NT2/D1 (cell line): ENCODE data around the gene IL36B.
A peak's percentile ranks its signal among the peaks of the same experiment; 100 is the strongest.

ENCODE experiments used
- DNase-seq: peaks from one replicate; pipeline ENCODE4 v3.0.0-alpha.2; 2011; ENCODE audit warnings: low read depth, low spot score
- H3K27me3 ChIP-seq: 2 replicates; pipeline ENCODE4 v1.6.0; 2011; ENCODE audit warnings: mild to moderate bottlenecking; ENCODE audit not compliant: insufficient read length, insufficient read depth
- H3K36me3 ChIP-seq: 2 replicates; pipeline ENCODE4 v1.6.1; 2011; ENCODE audit warnings: mild to moderate bottlenecking, low read length, mixed read lengths; ENCODE audit not compliant: insufficient read depth, insufficient read length
- H3K4me1 ChIP-seq: 2 replicates; pipeline ENCODE4 v1.5.1; 2011; ENCODE audit not compliant: insufficient read depth, insufficient read length
- H3K4me3 ChIP-seq: 2 replicates; pipeline ENCODE4 v1.5.1; 2011; ENCODE audit warnings: low read depth; ENCODE audit not compliant: insufficient read length
- H3K9ac ChIP-seq: 2 replicates; pipeline ENCODE4 v1.6.0; 2011; ENCODE audit warnings: low read depth; ENCODE audit not compliant: insufficient read length
- H3K9me3 ChIP-seq: 2 replicates; pipeline ENCODE4 v1.5.1; 2011; ENCODE audit warnings: mild to moderate bottlenecking, low read length; ENCODE audit not compliant: insufficient read depth
- SUZ12 ChIP-seq: IDR thresholded peaks from 2 replicates; pipeline ENCODE4 v1.6.1; 2011; ENCODE audit not compliant: insufficient read length, insufficient read depth; ENCODE audit errors: extremely low read depth
- YY1 ChIP-seq: IDR thresholded peaks from 2 replicates; pipeline ENCODE4 v1.6.1; 2011; ENCODE audit not compliant: insufficient read length, insufficient read depth
- ZNF274 ChIP-seq: IDR thresholded peaks from 2 replicates; pipeline ENCODE4 v1.6.1; 2011; ENCODE audit warnings: mild to moderate bottlenecking, low read depth, low read length

Gene IL36B

DNA sequence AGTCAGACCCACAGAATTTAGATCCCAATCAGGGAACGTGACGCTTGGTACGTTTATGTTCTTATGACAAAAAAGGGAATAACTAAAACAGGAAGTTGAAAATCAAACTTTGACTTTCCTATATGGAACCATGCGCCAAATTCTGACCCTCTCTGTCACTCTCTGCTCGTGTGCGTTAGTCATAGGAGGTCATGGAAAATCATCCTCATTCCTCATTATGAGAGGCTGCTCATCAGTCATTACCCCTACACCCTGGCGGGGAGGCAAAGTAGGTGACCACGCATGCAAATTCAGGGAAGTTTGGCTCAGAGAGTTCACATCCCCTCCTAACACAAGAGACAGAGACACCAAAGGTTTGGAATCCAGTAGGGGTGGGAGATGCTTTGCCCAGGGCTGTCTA is 30.6 kb upstream of the IL36B start:
- no peak overlapping the region for H3K4me3 ChIP-seq
- no peaks in the 10 kb centered on the region for H3K27me3 ChIP-seq
- no peaks in the 10 kb centered on the region for H3K4me1 ChIP-seq
- DNase-seq = no peak
- H3K9me3 ChIP-seq = no peaks in the 10 kb centered on the region
- no peaks in the 10 kb centered on the region for H3K36me3 ChIP-seq
- no peak overlapping the region for H3K9ac ChIP-seq
- TF ChIP-seq YY1 = no peak
- TF ChIP-seq ZNF274 = no peak
- no peak for TF ChIP-seq SUZ12

DNA sequence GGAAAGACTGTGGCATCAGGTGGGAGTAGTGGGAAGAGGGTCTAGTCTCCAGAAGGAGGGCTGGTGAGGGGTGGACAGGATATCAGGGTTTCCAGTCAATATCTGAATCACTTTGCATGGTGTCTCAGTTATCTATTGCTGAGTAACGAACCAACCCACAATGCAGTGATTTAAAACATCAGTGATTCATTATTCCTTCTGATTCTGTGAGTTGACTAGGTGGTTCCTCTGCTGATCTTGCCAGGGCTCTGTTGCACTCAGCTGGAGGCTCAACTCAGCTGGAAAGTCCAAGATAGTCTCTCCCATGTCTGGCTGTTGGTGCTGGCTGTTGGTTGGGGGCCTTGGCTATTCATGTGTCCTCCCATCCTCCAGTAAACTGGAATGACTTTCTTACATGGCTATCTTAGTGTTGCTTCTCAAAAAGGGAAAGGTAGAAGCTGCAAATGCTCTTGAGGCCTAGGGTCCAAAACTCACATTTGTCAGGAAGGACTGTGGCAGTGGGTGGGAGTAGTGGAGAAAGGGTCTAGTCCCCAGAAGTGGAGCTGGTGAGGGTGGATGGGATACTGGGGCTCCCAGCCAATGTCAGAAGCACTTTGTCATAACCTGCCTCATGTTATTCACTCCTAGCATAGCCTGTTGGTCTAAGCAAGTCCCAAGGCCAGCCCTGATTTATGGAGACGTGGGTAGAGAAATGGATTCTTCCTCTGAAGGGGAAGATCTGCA is 29.0 kb upstream of the IL36B start:
- no peaks in the 10 kb centered on the region for H3K9me3 ChIP-seq
- H3K4me1 ChIP-seq = no peaks in the 10 kb centered on the region
- H3K4me3 ChIP-seq = no peak overlapping the region
- TF ChIP-seq YY1 (no peak), ZNF274 (no peak), SUZ12 (no peak)
- H3K9ac ChIP-seq = no peak overlapping the region
- H3K36me3 ChIP-seq = no peaks in the 10 kb centered on the region
- no peak for DNase-seq
- H3K27me3 ChIP-seq = no peaks in the 10 kb centered on the region

DNA sequence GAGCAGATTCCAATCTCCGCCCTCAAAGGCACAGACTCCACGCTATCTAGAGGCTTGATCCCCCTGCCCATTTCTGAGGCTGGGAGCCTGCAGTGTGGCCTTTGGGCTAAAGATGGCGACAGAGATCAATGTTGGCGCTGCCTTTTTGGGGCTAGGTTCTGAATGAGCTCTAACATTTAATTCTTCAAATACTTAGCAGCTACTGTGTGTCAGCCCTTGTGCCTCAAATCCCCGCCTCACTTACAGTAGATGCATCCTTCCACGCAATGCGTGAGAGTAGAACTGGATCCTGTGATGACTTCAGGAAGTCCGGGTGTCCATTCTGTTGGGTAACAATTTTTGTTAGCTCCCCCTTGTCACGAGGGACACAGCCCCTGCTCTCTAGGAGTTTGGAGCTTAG is 27.5 kb upstream of the IL36B start:
- H3K36me3 ChIP-seq = no peaks in the 10 kb centered on the region
- no peak overlapping the region for H3K4me3 ChIP-seq
- no peaks in the 10 kb centered on the region for H3K27me3 ChIP-seq
- H3K9me3 ChIP-seq = no peaks in the 10 kb centered on the region
- H3K9ac ChIP-seq = no peak overlapping the region
- no peaks in the 10 kb centered on the region for H3K4me1 ChIP-seq
- TF ChIP-seq SUZ12 (no peak), YY1 (no peak), ZNF274 (no peak)
- peak; percentile 28 for DNase-seq

DNA sequence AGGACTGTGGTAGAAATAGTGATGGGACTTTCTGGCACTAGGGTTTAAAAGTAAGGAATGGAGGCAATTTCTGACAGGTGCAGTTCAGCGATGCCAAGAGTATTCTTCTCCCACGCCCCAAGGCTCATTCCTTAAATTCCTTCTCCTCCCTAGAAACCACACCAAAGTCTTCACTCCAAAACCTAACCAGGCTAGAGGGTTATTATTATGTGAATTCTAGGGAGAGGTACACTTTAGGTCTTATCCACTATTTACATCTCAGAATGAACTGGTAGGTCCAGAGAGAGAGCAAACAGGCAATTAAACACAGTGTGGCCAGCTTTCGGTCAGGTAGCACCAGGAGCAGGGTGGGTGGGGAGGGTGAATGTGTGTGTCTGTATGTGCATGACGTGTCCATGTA is 26.5 kb upstream of the IL36B start:
- no peak for TF ChIP-seq SUZ12
- no peak for TF ChIP-seq YY1
- TF ChIP-seq ZNF274 = no peak
- H3K9ac ChIP-seq = no peak overlapping the region
- no peaks in the 10 kb centered on the region for H3K9me3 ChIP-seq
- H3K4me3 ChIP-seq = no peak overlapping the region
- H3K27me3 ChIP-seq = peaks cover 2% of the 10 kb centered on the region
- no peaks in the 10 kb centered on the region for H3K36me3 ChIP-seq
- no peaks in the 10 kb centered on the region for H3K4me1 ChIP-seq
- no peak for DNase-seq

DNA sequence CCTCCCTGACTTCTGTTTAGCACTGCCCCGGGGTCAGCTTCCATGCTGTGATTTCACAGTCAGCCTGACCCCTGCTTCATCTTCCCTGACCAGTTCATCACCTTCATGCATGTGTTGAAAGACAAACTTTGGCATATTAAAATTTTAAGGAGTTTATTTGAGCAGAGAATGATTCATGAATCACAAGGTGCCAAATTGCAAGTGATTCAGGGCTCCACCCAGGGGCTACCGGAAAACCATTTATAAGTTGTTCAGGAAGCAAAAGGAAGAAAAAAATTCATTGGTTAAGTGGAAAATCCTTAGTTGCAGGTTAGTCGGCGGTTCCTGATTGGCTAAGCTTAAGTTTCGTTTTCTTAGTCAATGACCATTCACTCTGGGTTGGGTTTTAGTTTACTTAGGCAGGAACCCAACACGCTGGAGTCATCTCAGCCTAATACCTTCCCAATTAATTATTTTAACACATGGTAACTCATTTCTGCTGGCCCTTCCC is 25.7 kb upstream of the IL36B start:
- H3K27me3 ChIP-seq = peaks cover 3% of the 10 kb centered on the region
- H3K4me1 ChIP-seq = no peaks in the 10 kb centered on the region
- H3K9me3 ChIP-seq = no peaks in the 10 kb centered on the region
- no peak for DNase-seq
- TF ChIP-seq ZNF274 = no peak
- no peak for TF ChIP-seq YY1
- no peak for TF ChIP-seq SUZ12
- no peak overlapping the region for H3K4me3 ChIP-seq
- no peak overlapping the region for H3K9ac ChIP-seq
- no peaks in the 10 kb centered on the region for H3K36me3 ChIP-seq

DNA sequence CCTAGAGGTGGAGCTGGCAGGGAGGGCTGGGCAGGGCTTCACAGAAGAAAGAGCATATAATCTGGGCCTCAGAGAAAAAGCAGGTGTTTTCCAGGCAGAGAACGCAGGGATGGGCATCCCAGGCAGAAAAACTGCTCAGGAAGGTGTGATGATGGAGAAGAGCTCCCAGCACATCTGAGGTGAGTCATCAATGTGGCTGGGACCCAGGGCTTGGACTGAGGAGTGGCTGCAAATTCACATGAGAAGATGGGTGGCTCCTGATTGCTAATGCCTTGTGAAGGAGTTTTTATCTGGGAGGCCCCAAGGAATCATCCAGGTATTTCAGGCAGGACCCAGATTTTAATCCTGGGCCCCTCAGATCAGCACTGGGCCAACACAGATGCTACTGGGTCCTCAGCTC is 25.3 kb upstream of the IL36B start:
- no peak for DNase-seq
- H3K4me1 ChIP-seq = no peaks in the 10 kb centered on the region
- no peak overlapping the region for H3K4me3 ChIP-seq
- H3K9ac ChIP-seq = no peak overlapping the region
- TF ChIP-seq ZNF274 = no peak
- TF ChIP-seq YY1 = no peak
- no peak for TF ChIP-seq SUZ12
- no peaks in the 10 kb centered on the region for H3K36me3 ChIP-seq
- no peaks in the 10 kb centered on the region for H3K9me3 ChIP-seq
- peaks cover 3% of the 10 kb centered on the region for H3K27me3 ChIP-seq

DNA sequence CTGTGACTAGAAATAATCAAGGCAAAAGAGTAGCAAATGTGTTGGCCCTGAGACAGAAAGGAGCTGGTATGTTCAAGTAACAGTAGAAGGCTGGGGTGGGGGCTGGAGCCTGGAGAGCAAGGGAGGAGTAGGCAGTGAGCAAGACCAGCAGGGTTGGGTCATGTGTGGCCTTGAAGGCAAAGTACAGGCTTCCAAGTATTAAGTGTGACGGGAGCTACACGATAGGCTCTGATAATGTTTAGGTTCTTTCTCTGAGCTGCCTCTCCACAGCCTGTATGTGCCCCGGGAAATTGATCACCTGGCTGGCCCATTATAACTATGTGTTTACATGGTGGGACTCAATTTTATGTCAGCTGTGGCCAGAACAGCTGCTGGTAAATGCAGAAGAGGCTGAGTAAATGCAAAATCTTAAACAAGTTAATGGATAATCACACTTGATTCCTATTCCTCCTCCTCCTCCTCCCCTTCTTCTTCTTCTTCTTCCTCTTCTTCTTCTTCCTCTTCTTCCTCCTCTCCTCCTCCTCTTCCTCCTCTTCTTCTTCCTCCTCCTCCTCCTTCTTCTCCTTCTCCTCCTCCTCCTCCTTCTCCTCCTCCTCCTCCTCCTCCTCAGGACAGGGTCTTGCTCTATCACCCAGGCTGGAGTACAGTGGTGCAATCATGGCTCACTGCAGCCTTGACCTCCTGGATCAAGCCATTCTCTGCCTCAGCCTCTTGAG is 24.4 kb upstream of the IL36B start:
- Histone ChIP-seq H3K36me3 (no peaks in the 10 kb centered on the region), H3K9me3 (no peaks in the 10 kb centered on the region), H3K4me3 (no peak overlapping the region), H3K9ac (no peak overlapping the region), H3K27me3 (peaks cover 3% of the 10 kb centered on the region), H3K4me1 (no peaks in the 10 kb centered on the region)
- TF ChIP-seq SUZ12 (no peak), ZNF274 (no peak), YY1 (no peak)
- no peak for DNase-seq
